CD14-positive monocyte (primary cell): Measurements from ENCODE around the gene TDRD7. TPM values are rescaled to one million over a fixed set of nuclear protein-coding genes. Genes with fewer than 3 reads are reported as not detected.

ENCODE experiments used
- DNase-seq, 3 donors: peaks; one replicate each; pipeline ENCODE4 v3.0.0-alpha.2; 2011 to 2022
- H2AFZ ChIP-seq: 2 replicates; pipeline ENCODE4 v1.6.0; 2012; ENCODE audit warnings: mild to moderate bottlenecking, low read depth, low read length, inconsistent platforms; ENCODE audit not compliant: insufficient read depth, poor library complexity, severe bottlenecking
- H3K27ac ChIP-seq, 2 donors: 1 replicate in 1 of 2; 2 replicates in 1 of 2; pipeline ENCODE4 v1.5.1; 2012 to 2013; ENCODE audit warnings: low read length in 2 of 2, control low read depth in 1 of 2, inconsistent platforms in 1 of 2, low read depth in 1 of 2, mild to moderate bottlenecking in 1 of 2
- H3K27me3 ChIP-seq, 2 donors: one replicate each; pipeline versions ENCODE4 v1.6.0 to v1.6.1; 2011 to 2013; ENCODE audit warnings: low read length in 2 of 2; ENCODE audit not compliant: control insufficient read depth in 2 of 2, insufficient read depth in 2 of 2
- H3K36me3 ChIP-seq, 2 donors: replicated peaks in 1 of 2; 1 replicate in 1 of 2; 2 replicates in 1 of 2; pipeline versions ENCODE4 v1.5.1 to v1.6.1; 2012 to 2013; ENCODE audit warnings: low read length in 2 of 2, control low read depth in 1 of 2, inconsistent platforms in 1 of 2, mild to moderate bottlenecking in 1 of 2; ENCODE audit not compliant: insufficient read depth in 2 of 2, control insufficient read depth in 1 of 2
- H3K4me1 ChIP-seq, 2 donors: 1 replicate in 1 of 2; 2 replicates in 1 of 2; pipeline versions ENCODE4 v1.5.1 to v1.6.1; 2012 to 2013; ENCODE audit warnings: low read length in 2 of 2, control low read depth in 1 of 2, inconsistent platforms in 1 of 2, mild to moderate bottlenecking in 1 of 2, moderate library complexity in 1 of 2; ENCODE audit not compliant: insufficient read depth in 2 of 2, control insufficient read depth in 1 of 2
- H3K4me2 ChIP-seq: replicated peaks from 2 replicates; pipeline ENCODE3; 2012; ENCODE audit warnings: low read length, moderate library complexity, mild to moderate bottlenecking; ENCODE audit not compliant: poor library complexity, severe bottlenecking; ENCODE audit errors: extremely low read depth
- H3K4me3 ChIP-seq, 3 experiments: fragments of 200-600 bp in 1 of 3; sonication (generic) in 1 of 3; replicated peaks in 1 of 3; 1 replicate in 2 of 3; 2 replicates in 1 of 3; pipeline ENCODE4 v1.5.1; 2011 to 2013; ENCODE audit warnings: low read length in 3 of 3, mild to moderate bottlenecking in 3 of 3, control low read depth in 2 of 3, low read depth in 2 of 3, inconsistent platforms in 1 of 3, moderate library complexity in 1 of 3
- H3K79me2 ChIP-seq: 2 replicates; pipeline ENCODE4 v1.6.0; 2012; ENCODE audit warnings: mild to moderate bottlenecking, control low read depth, inconsistent platforms, low read length, moderate library complexity; ENCODE audit not compliant: insufficient read depth
- H3K9ac ChIP-seq: 2 replicates; pipeline ENCODE4 v1.6.0; 2017; ENCODE audit warnings: low read length, mild to moderate bottlenecking; ENCODE audit not compliant: insufficient read depth, poor library complexity, severe bottlenecking
- H3K9me3 ChIP-seq, 2 donors: replicated peaks in 1 of 2; 1 replicate in 1 of 2; 2 replicates in 1 of 2; pipeline versions ENCODE4 v1.5.1 to v1.6.1; 2012 to 2013; ENCODE audit warnings: low read length in 2 of 2, control low read depth in 1 of 2; ENCODE audit not compliant: control insufficient read depth in 1 of 2, insufficient read depth in 1 of 2
- H4K20me1 ChIP-seq: 2 replicates; pipeline ENCODE4 v1.6.0; 2012; ENCODE audit warnings: mild to moderate bottlenecking, low read length, control low read depth, moderate library complexity; ENCODE audit not compliant: insufficient read depth
- H3K27ac Mint-ChIP-seq, 7 donors: one replicate each; pipeline ENCODE4 v1.8.0; 2020; ENCODE audit warnings: mild to moderate bottlenecking in 7 of 7, mixed read lengths in 7 of 7, moderate library complexity in 6 of 7, inconsistent platforms in 2 of 7
- H3K27me3 Mint-ChIP-seq, 3 donors: one replicate each; pipeline ENCODE4 v1.8.0; 2021 to 2022; ENCODE audit warnings: low read depth in 3 of 3, mild to moderate bottlenecking in 3 of 3, mixed read lengths in 3 of 3, moderate library complexity in 3 of 3, inconsistent platforms in 1 of 3
- H3K36me3 Mint-ChIP-seq, 2 donors: one replicate each; pipeline ENCODE4 v1.8.0; 2020; ENCODE audit warnings: mixed read lengths in 2 of 2, inconsistent platforms in 1 of 2, mild to moderate bottlenecking in 1 of 2
- H3K4me1 Mint-ChIP-seq: one replicate; pipeline ENCODE4 v1.8.0; 2020; ENCODE audit warnings: mild to moderate bottlenecking, mixed read lengths
- H3K4me3 Mint-ChIP-seq, 2 donors: one replicate each; pipeline ENCODE4 v1.8.0; 2020; ENCODE audit warnings: mild to moderate bottlenecking in 2 of 2, mixed read lengths in 2 of 2, moderate library complexity in 1 of 2
- H3K9me3 Mint-ChIP-seq, 7 donors: one replicate each; pipeline ENCODE4 v1.8.0; 2020 to 2022; ENCODE audit warnings: mixed read lengths in 7 of 7, mild to moderate bottlenecking in 6 of 7, moderate library complexity in 6 of 7, inconsistent platforms in 2 of 7
- CTCF ChIP-seq: fragments of 200-600 bp; IDR thresholded peaks from one replicate; pipeline ENCODE4 v1.8.0; 2022; ENCODE audit warnings: antibody characterized with exemption, mild to moderate bottlenecking
- WGBS: methylation state at CpG from one replicate; pipeline ENCODE4 v1.1.5; 2013; ENCODE audit warnings: missing lambda C conversion rate; ENCODE audit not compliant: insufficient coverage; 5-methylcytosine and 5-hydroxymethylcytosine counted together
- intact Hi-C, 2 donors: fragments of 100-400 bp; cut with micrococcal nuclease; formaldehyde crosslinking; loops; one replicate each; pipeline versions ENCODE4 v1.15.0 to v1.15.1; 2023
- polyA plus RNA-seq, 3 donors: library from polyadenylated mRNA; depleted of rRNA in 1 of 3; unstranded in 2 of 3; stranded (reverse) in 1 of 3; fragments of 300-500 nt in 2 of 3; fragments of >200 nt in 1 of 3; fragmentation: Illumina TruSeq in 2 of 3; gene quantifications; 1 replicate in 2 of 3; 2 replicates in 1 of 3; pipeline ENCODE4 v1.2.3, GENCODE V29; 2012 to 2021

The TDRD7 gene
- polyA plus RNA-seq, 3 donors = 8.1 to 12.0 (median 11.1) TPM

GRCh38 chr9:97475059-97475458 is 63.2 kb downstream of the TDRD7 start:
- Histone ChIP-seq H3K9ac (no peak overlapping the region), H3K27me3 (no peaks in the 10 kb centered on the region), H3K9me3 (no peaks in the 10 kb centered on the region), H3K27ac (no peak overlapping the region), H3K79me2 (no peaks in the 10 kb centered on the region), H3K4me1 (no peaks in the 10 kb centered on the region), H2AFZ (no peak overlapping the region), H3K4me2 (no peak overlapping the region), H3K36me3 (peaks cover 72 to 90% of the 10 kb centered on the region in 2 donors), H4K20me1 (no peaks in the 10 kb centered on the region), H3K4me3 (no peak overlapping the region)
- no peak for DNase-seq
- H3K36me3 Mint-ChIP-seq = peaks cover 72 to 73% of the 10 kb centered on the region in 2 donors
- H3K9me3 Mint-ChIP-seq = no peaks in the 10 kb centered on the region
- H3K4me3 Mint-ChIP-seq = no peak overlapping the region
- intact Hi-C loops = no loop called here
- H3K4me1 Mint-ChIP-seq = peaks cover 2% of the 10 kb centered on the region
- no peak for TF ChIP-seq CTCF
- H3K27ac Mint-ChIP-seq = no peak overlapping the region
- H3K27me3 Mint-ChIP-seq = no peaks in the 10 kb centered on the region
- 96% methylated on average over 2 of the region's 2 CpGs for WGBS

GRCh38 chr9:97478301-97478981 is 66.5 kb downstream of the TDRD7 start:
- Mint-ChIP-seq H3K36me3 (peaks cover 76 to 78% of the 10 kb centered on the region in 2 donors), H3K4me1 (peaks cover 2% of the 10 kb centered on the region), H3K9me3 (no peaks in the 10 kb centered on the region), H3K27ac (no peak overlapping the region), H3K4me3 (no peak overlapping the region), H3K27me3 (no peaks in the 10 kb centered on the region)
- Histone ChIP-seq H3K27ac (no peak overlapping the region), H3K27me3 (no peaks in the 10 kb centered on the region), H3K4me2 (no peak overlapping the region), H3K36me3 (peaks cover 83 to 91% of the 10 kb centered on the region in 2 donors), H3K9ac (no peak overlapping the region), H3K79me2 (no peaks in the 10 kb centered on the region), H2AFZ (no peak overlapping the region), H3K4me3 (no peak overlapping the region), H4K20me1 (no peaks in the 10 kb centered on the region), H3K4me1 (no peaks in the 10 kb centered on the region), H3K9me3 (no peaks in the 10 kb centered on the region)
- intact Hi-C loops = no loop called here
- no peak for DNase-seq
- no CpG with 5 or more reads among the region's 3 CpGs for WGBS
- TF ChIP-seq CTCF = no peak
